SK-N-SH (cell line): ENCODE data around the gene IFITM1. TPM values are rescaled to one million over a fixed set of nuclear protein-coding genes. Genes with fewer than 3 reads are reported as not detected.

Source experiments
- CTCF ChIA-PET: fragments of 300-600, 350-600 bp; formaldehyde crosslinking; extraction: SDS; loops from one replicate; lab custom pipeline; 2021; lab: Yijun Ruan, JAX
- POLR2A ChIA-PET: fragments of 350-600 bp; sonication (Branson Sonifier 250); formaldehyde crosslinking; extraction: SDS; loops from one replicate; lab custom pipeline; 2020; ENCODE audit warnings: antibody characterized with exemption, inconsistent platforms; lab: Yijun Ruan, JAX
- DNase-seq: peaks from one replicate; pipeline ENCODE4 v3.0.0; 2012
- H2AFZ ChIP-seq: fragments of 200-600 bp; sonication (generic); 2 replicates; pipeline ENCODE4 v1.8.1; 2016; ENCODE audit warnings: antibody characterized with exemption, mild to moderate bottlenecking, low read depth
- H3F3A ChIP-seq: fragments of 200-600 bp; sonication (generic); replicated peaks from 2 replicates; pipeline ENCODE3; 2016; ENCODE audit warnings: antibody characterized with exemption, mild to moderate bottlenecking; ENCODE audit not compliant: insufficient read depth
- H3K27ac ChIP-seq, 2 experiments: fragments of 200-500 bp in 1 of 2; fragments of 200-600 bp in 1 of 2; sonication (Bioruptor generic) in 1 of 2; sonication (generic), shearing (Covaris generic) in 1 of 2; 2 replicates each; pipeline versions ENCODE4 v1.5.1 to v1.6.1; 2014 to 2016; ENCODE audit warnings: low read depth in 2 of 2, inconsistent platforms in 1 of 2, low read length in 1 of 2, mild to moderate bottlenecking in 1 of 2, mixed read lengths in 1 of 2
- H3K27me3 ChIP-seq: fragments of 200-600 bp; sonication (generic), shearing (Covaris generic); 2 replicates; pipeline ENCODE4 v1.6.1; 2016; ENCODE audit warnings: mixed run types; ENCODE audit not compliant: insufficient read depth
- H3K36me3 ChIP-seq, 2 experiments: fragments of 200-500 bp in 1 of 2; fragments of 200-600 bp in 1 of 2; sonication (Bioruptor generic) in 1 of 2; sonication (generic) in 1 of 2; replicated peaks in 1 of 2; 2 replicates each; pipeline versions ENCODE3 to v1.5.1; 2014 to 2016; ENCODE audit warnings: low read length in 1 of 2, mild to moderate bottlenecking in 1 of 2; ENCODE audit not compliant: insufficient read depth in 2 of 2, control insufficient read depth in 1 of 2
- H3K4me1 ChIP-seq, 2 experiments: fragments of 200-500 bp in 1 of 2; fragments of 200-600 bp in 1 of 2; sonication (Bioruptor generic) in 1 of 2; sonication (generic), shearing (Covaris generic) in 1 of 2; 2 replicates each; pipeline versions ENCODE4 v1.5.1 to v1.6.1; 2014 to 2016; ENCODE audit warnings: low read depth in 1 of 2, low read length in 1 of 2, mixed run types in 1 of 2; ENCODE audit not compliant: insufficient read depth in 2 of 2, control insufficient read depth in 1 of 2
- H3K4me2 ChIP-seq: fragments of 200-600 bp; sonication (generic), shearing (Covaris generic); 2 replicates; pipeline ENCODE4 v1.6.1; 2017; ENCODE audit warnings: mixed run types
- H3K4me3 ChIP-seq, 2 experiments: fragments of 200-500 bp in 1 of 2; fragments of 200-600 bp in 1 of 2; sonication (Bioruptor generic) in 1 of 2; sonication (generic), shearing (Covaris generic) in 1 of 2; 2 replicates each; pipeline versions ENCODE4 v1.5.1 to v1.8.1; 2014 to 2016; ENCODE audit warnings: low read depth in 2 of 2, inconsistent platforms in 1 of 2, low read length in 1 of 2, mild to moderate bottlenecking in 1 of 2, mixed read lengths in 1 of 2, moderate library complexity in 1 of 2
- H3K79me2 ChIP-seq: fragments of 200-600 bp; sonication (generic); 2 replicates; pipeline ENCODE4 v1.8.1; 2017; ENCODE audit warnings: mild to moderate bottlenecking; ENCODE audit not compliant: insufficient read depth
- H3K9ac ChIP-seq: fragments of 200-600 bp; sonication (generic); 2 replicates; pipeline ENCODE4 v1.6.1; 2017; ENCODE audit warnings: mixed run types
- H3K9me2 ChIP-seq: fragments of 200-600 bp; sonication (generic); 2 replicates; pipeline ENCODE4 v1.6.1; 2017; ENCODE audit warnings: mixed run types
- H3K9me3 ChIP-seq: fragments of 200-600 bp; sonication (generic); 2 replicates; pipeline ENCODE4 v1.6.1; 2017; ENCODE audit warnings: mixed run types, mild to moderate bottlenecking, moderate library complexity
- H4K20me1 ChIP-seq: fragments of 200-600 bp; sonication (generic); 2 replicates; pipeline ENCODE4 v1.6.1; 2017; ENCODE audit warnings: mild to moderate bottlenecking, mixed run types; ENCODE audit not compliant: insufficient read depth
- EP300 ChIP-seq, 2 experiments: IDR thresholded peaks; 2 replicates each; pipeline versions ENCODE4 v1.4.0 to v1.6.1; 2012; ENCODE audit warnings: borderline replicate concordance in 1 of 2, low read depth in 1 of 2, low read length in 1 of 2
- IRF3 ChIP-seq: fragments of 150-350 bp; IDR thresholded peaks from 2 replicates; pipeline ENCODE4 v1.6.1; 2016; ENCODE audit warnings: mild to moderate bottlenecking, low read depth, low read length
- JUND ChIP-seq: IDR thresholded peaks from 2 replicates; pipeline ENCODE4 v1.4.0; 2012
- RCOR1 ChIP-seq: fragments of 150-350 bp; IDR thresholded peaks from 2 replicates; pipeline ENCODE4 v1.6.1; 2017; ENCODE audit warnings: antibody characterized with exemption, low read length
- REST ChIP-seq: IDR thresholded peaks from 2 replicates; pipeline ENCODE4 v1.6.1; 2012; ENCODE audit warnings: mild to moderate bottlenecking, low read depth, low read length, moderate library complexity
- RFX5 ChIP-seq: IDR thresholded peaks from 2 replicates; pipeline ENCODE4 v1.6.1; 2012; ENCODE audit warnings: mild to moderate bottlenecking, improper control_type of control experiment, low read length
- RXRA ChIP-seq: IDR thresholded peaks from 2 replicates; pipeline ENCODE4 v1.4.0; 2012; ENCODE audit warnings: low read depth, mild to moderate bottlenecking, borderline replicate concordance
- TAF1 ChIP-seq: IDR thresholded peaks from 2 replicates; pipeline ENCODE4 v1.6.1; 2012; ENCODE audit warnings: low read depth, mild to moderate bottlenecking, low read length, moderate library complexity, borderline replicate concordance
- TCF12 ChIP-seq: IDR thresholded peaks from 2 replicates; pipeline ENCODE4 v1.4.0; 2012
- YY1 ChIP-seq: IDR thresholded peaks from 2 replicates; pipeline ENCODE4 v1.4.0; 2012; ENCODE audit warnings: low read depth, mild to moderate bottlenecking
- ZBTB33 ChIP-seq: IDR thresholded peaks from 2 replicates; pipeline ENCODE4 v1.4.0; 2012; ENCODE audit warnings: low read depth, borderline replicate concordance
- WGBS: methylation state at CpG from one replicate; pipeline ENCODE4 v1.1.6; 2017; ENCODE audit warnings: low lambda C conversion rate; 5-methylcytosine and 5-hydroxymethylcytosine counted together
- polyA plus RNA-seq, 3 experiments: library from polyadenylated mRNA; depleted of rRNA; stranded (reverse); fragments of >200 nt; gene quantifications; 2 replicates each; pipeline ENCODE4 v1.2.3, GENCODE V29; 2012
- TF ChIP-seq, protein P1 (sequence below): fragments of 150-350 bp; IDR thresholded peaks from 2 replicates; pipeline ENCODE4 v1.6.1; 2017; ENCODE audit warnings: antibody characterized with exemption, low read length, low read depth, borderline replicate concordance

IFITM1 gene
- polyA plus RNA-seq, 1 of the 3 experiments (the other 2 are of a cell fraction): 19.4 TPM

GRCh38 chr11:291281-292210 is 22.3 kb upstream of the IFITM1 start:
- no peaks in the 10 kb centered on the region for H3K27me3 ChIP-seq
- no peaks in the 10 kb centered on the region for H3K79me2 ChIP-seq
- H3K36me3 ChIP-seq: no peaks in the 10 kb centered on the region
- H3K27ac ChIP-seq: no peak overlapping the region
- H3K4me1 ChIP-seq: peaks cover 0 to 9% of the 10 kb centered on the region in 2 experiments; a peak in 1 of 4 replicates
- H2AFZ ChIP-seq: no peak overlapping the region
- ChIA-PET CTCF (interaction anchor here (1.0 to 1.5 kb wide), 3 partner anchors 13 to 105 kb away, joined by 3 to 4 read pairs (median 4); no protein-coding TSS in a partner anchor), POLR2A (no interaction called here)
- no peaks in the 10 kb centered on the region for H3K9me2 ChIP-seq
- H3F3A ChIP-seq: no peaks in the 10 kb centered on the region
- no peaks in the 10 kb centered on the region for H4K20me1 ChIP-seq
- no peak overlapping the region for H3K4me2 ChIP-seq
- no peaks in the 10 kb centered on the region for H3K9me3 ChIP-seq
- DNase-seq: no peak
- no peak overlapping the region for H3K9ac ChIP-seq
- TF ChIP-seq REST: no peak
- TF ChIP-seq IRF3: no peak
- TF ChIP-seq TAF1: no peak
- no peak for TF ChIP-seq RCOR1
- no peak for TF ChIP-seq RFX5
- TF ChIP-seq JUND: no peak
- no peak for TF ChIP-seq ZBTB33
- TF ChIP-seq, protein P1, sequence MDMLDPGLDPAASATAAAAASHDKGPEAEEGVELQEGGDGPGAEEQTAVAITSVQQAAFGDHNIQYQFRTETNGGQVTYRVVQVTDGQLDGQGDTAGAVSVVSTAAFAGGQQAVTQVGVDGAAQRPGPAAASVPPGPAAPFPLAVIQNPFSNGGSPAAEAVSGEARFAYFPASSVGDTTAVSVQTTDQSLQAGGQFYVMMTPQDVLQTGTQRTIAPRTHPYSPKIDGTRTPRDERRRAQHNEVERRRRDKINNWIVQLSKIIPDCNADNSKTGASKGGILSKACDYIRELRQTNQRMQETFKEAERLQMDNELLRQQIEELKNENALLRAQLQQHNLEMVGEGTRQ: no peak
- TF ChIP-seq YY1: no peak
- TF ChIP-seq EP300 (IDR thresholded peaks at IDR 0.05; ENCODE audit: borderline replicate concordance in 1 of 2, low read depth in 1 of 2, low read length in 1 of 2): no peak
- TF ChIP-seq TCF12: no peak
- TF ChIP-seq RXRA: no peak
- H3K4me3 ChIP-seq: no peak overlapping the region
- 95% methylated on average over 34 of the region's 44 CpGs for WGBS
